Loucy (cell line): ENCODE results near the gene TLDC2.
A peak's percentile ranks its signal among the peaks of the same experiment; 100 is the strongest.

Experiments used
- H2AFZ ChIP-seq: fragments of 200-600 bp; sonication (generic); 2 replicates; pipeline ENCODE4 v1.6.0; 2016; ENCODE audit warnings: antibody characterized with exemption, mild to moderate bottlenecking, low read length, moderate library complexity
- H3F3A ChIP-seq: fragments of 200-600 bp; 2 replicates; pipeline ENCODE4 v1.6.0; 2016; ENCODE audit warnings: antibody characterized with exemption, low read depth, mild to moderate bottlenecking
- H3K27me3 ChIP-seq: fragments of 200-600 bp; sonication (generic); 2 replicates; pipeline ENCODE4 v1.6.1; 2014; ENCODE audit warnings: low read length, mild to moderate bottlenecking; ENCODE audit not compliant: insufficient read depth, poor library complexity, severe bottlenecking
- H3K36me3 ChIP-seq: fragments of 200-600 bp; sonication (generic); 2 replicates; pipeline ENCODE4 v1.6.1; 2016; ENCODE audit warnings: low read length; ENCODE audit not compliant: insufficient read depth
- H3K4me1 ChIP-seq: fragments of 200-600 bp; sonication (generic); 2 replicates; pipeline ENCODE4 v1.5.1; 2014; ENCODE audit warnings: low read length, mild to moderate bottlenecking; ENCODE audit not compliant: insufficient read depth, poor library complexity, severe bottlenecking
- H3K4me2 ChIP-seq: fragments of 200-600 bp; sonication (generic); 2 replicates; pipeline ENCODE4 v1.6.0; 2014; ENCODE audit warnings: antibody characterized with exemption, low read length, low read depth, mild to moderate bottlenecking; ENCODE audit not compliant: poor library complexity, severe bottlenecking
- H3K4me3 ChIP-seq: fragments of 200-600 bp; sonication (generic); 2 replicates; pipeline ENCODE4 v1.5.1; 2014; ENCODE audit warnings: low read length, mild to moderate bottlenecking, mixed read lengths; ENCODE audit not compliant: poor library complexity, severe bottlenecking
- H3K79me2 ChIP-seq: fragments of 200-600 bp; sonication (generic); 2 replicates; pipeline ENCODE4 v1.6.1; 2014; ENCODE audit warnings: low read length; ENCODE audit not compliant: insufficient read depth
- H3K9ac ChIP-seq: fragments of 200-600 bp; sonication (generic); 2 replicates; pipeline ENCODE4 v1.6.0; 2014; ENCODE audit warnings: mild to moderate bottlenecking, low read depth, low read length, moderate library complexity; ENCODE audit not compliant: poor library complexity, severe bottlenecking
- H3K9me2 ChIP-seq: fragments of 200-600 bp; sonication (generic); replicated peaks from 2 replicates; pipeline ENCODE4 v1.6.1; 2016; ENCODE audit warnings: low read depth, low read length, mixed read lengths
- H3K9me3 ChIP-seq: fragments of 200-600 bp; sonication (generic); 2 replicates; pipeline ENCODE4 v1.6.1; 2014; ENCODE audit warnings: mild to moderate bottlenecking, antibody characterized with exemption, low read length, low read depth; ENCODE audit not compliant: insufficient read depth
- H4K20me1 ChIP-seq: fragments of 200-600 bp; sonication (generic); 2 replicates; pipeline ENCODE4 v1.6.0; 2014; ENCODE audit warnings: antibody characterized with exemption, low read length, mild to moderate bottlenecking; ENCODE audit not compliant: insufficient read depth, poor library complexity, severe bottlenecking
- CTCF ChIP-seq: fragments of 200-600 bp; sonication (generic); conservative IDR thresholded peaks from 2 replicates; pipeline ENCODE4 v1.5.1; 2014; ENCODE audit warnings: mild to moderate bottlenecking, antibody characterized with exemption, low read length
- EZH2phosphoT487 ChIP-seq: fragments of 200-600 bp; IDR thresholded peaks from 2 replicates; pipeline ENCODE4 v1.6.1; 2018; ENCODE audit warnings: antibody characterized with exemption, mild to moderate bottlenecking, moderate library complexity, borderline replicate concordance

The TLDC2 gene

GRCh38 chr20:36883977-36884535, 8.1 kb downstream of the TLDC2 start:
- no peak overlapping the region for H3K4me2 ChIP-seq
- H3K36me3 ChIP-seq = no peaks in the 10 kb centered on the region
- H3K9me3 ChIP-seq = no peaks in the 10 kb centered on the region
- H2AFZ ChIP-seq = no peak overlapping the region
- H3K4me1 ChIP-seq = peaks cover 3% of the 10 kb centered on the region
- H3F3A ChIP-seq = no peaks in the 10 kb centered on the region
- H3K27me3 ChIP-seq = no peaks in the 10 kb centered on the region
- no peak overlapping the region for H3K4me3 ChIP-seq
- TF ChIP-seq EZH2phosphoT487 = no peak
- no peak for TF ChIP-seq CTCF
- H3K9me2 ChIP-seq = no peaks in the 10 kb centered on the region
- no peaks in the 10 kb centered on the region for H4K20me1 ChIP-seq
- no peaks in the 10 kb centered on the region for H3K79me2 ChIP-seq
- H3K9ac ChIP-seq = no peak overlapping the region

- TF ChIP-seq CTCF (no peak), EZH2phosphoT487 (no peak)
- Histone ChIP-seq H3K4me2 (no peak overlapping the region), H3K9me3 (no peaks in the 10 kb centered on the region), H3F3A (no peaks in the 10 kb centered on the region), H3K4me1 (peaks cover 3% of the 10 kb centered on the region), H3K27me3 (no peaks in the 10 kb centered on the region), H2AFZ (no peak overlapping the region), H3K4me3 (no peak overlapping the region), H4K20me1 (no peaks in the 10 kb centered on the region), H3K9ac (no peak overlapping the region), H3K79me2 (no peaks in the 10 kb centered on the region), H3K9me2 (no peaks in the 10 kb centered on the region), H3K36me3 (no peaks in the 10 kb centered on the region)
Observed at GRCh38 chr20:36885356-36885755, 9.4 kb downstream of the TLDC2 start.

- Histone ChIP-seq H3K9me3 (no peaks in the 10 kb centered on the region), H3K9me2 (no peaks in the 10 kb centered on the region), H3K9ac (no peak overlapping the region), H3K79me2 (no peaks in the 10 kb centered on the region), H4K20me1 (no peaks in the 10 kb centered on the region), H3K4me1 (peaks cover 3% of the 10 kb centered on the region), H3K36me3 (no peaks in the 10 kb centered on the region), H3K4me2 (peak overlapping the region; percentile 47), H2AFZ (peak overlapping the region; percentile 86), H3F3A (no peaks in the 10 kb centered on the region), H3K4me3 (no peak overlapping the region), H3K27me3 (no peaks in the 10 kb centered on the region)
- TF ChIP-seq CTCF = peak; percentile 92
- TF ChIP-seq EZH2phosphoT487 = no peak
Observed at GRCh38 chr20:36886859-36887751, 11.2 kb downstream of the TLDC2 start.
